IPS DF 19.7 (cell line): ENCODE measurements around the gene EIF3K.
"Not testable (repeated sequence)": the region's sequence is repeated elsewhere in the genome, so short reads cannot be mapped to it uniquely, and the experiment has no call there.

Experiments
- DNase-seq: peaks from one replicate; pipeline ENCODE4 v3.0.0-alpha.2; 2013; ENCODE audit warnings: low read depth, low spot score

The EIF3K gene, protein sequence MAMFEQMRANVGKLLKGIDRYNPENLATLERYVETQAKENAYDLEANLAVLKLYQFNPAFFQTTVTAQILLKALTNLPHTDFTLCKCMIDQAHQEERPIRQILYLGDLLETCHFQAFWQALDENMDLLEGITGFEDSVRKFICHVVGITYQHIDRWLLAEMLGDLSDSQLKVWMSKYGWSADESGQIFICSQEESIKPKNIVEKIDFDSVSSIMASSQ

DNA sequence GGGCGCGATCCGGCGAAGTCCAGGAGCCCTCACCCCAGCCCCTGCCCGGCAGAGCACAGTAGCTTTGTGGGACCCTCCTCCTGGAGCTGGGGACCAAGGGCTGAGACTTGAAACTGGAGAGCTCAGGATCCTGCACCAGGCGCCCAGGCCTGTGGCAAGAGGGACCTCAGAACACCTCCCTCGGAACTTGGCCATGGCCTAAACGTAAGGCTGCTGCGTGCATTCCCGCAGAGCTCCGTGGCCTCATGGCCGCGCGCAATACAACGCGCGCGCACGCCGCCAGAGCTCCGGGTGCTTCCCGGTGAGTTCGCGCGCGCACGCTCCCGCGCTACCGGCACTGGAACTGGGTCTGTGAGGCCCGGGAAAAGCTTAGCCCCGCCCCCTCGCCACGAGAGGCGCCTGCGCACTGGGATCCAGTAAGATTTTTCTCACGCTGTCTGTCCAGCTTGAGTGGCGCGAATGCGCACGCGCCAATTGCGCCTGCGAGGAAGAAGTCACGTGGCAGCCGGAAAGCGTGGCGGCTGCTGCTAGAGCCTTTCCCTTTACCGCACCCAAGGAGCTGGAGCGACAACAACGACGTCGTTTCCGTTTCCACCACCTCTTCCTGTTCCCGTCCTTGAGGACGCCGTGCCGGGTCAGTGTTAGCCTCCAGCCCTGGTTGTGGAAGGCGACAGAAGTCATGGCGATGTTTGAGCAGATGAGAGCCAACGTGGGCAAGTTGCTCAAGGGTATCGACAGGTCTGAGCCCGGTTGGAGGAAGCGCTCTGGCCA is at the start of gene EIF3K:
Gene EIF3K, plus strand, starts transcription at position 599 of the 771 bp plus-strand sequence. Its CDS starts 81 bp downstream, at position 680.
- peak; percentile 93 for DNase-seq

- no peak for DNase-seq
Observed at GRCh38 chr19:38569368-38569983, 49.5 kb upstream of the EIF3K start.

DNA sequence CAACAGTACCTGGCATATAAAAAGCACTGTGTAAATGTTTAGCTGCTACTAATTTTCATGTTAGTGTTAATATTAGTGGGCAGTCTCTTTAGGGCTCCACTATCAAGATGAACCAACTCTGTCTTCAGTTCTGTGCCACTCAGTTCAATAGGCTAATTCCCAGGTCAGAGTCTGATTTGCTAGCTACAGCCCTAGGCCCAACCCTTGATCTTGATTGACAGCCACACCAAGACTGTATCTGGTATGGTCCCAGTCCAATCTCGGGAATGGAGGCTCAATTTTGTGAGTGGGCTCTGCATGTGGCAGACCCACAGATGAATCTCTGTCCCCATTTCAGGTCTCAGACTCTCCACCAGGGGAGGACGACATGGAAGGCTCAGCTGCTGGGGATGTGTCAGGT is 47.3 kb upstream of the EIF3K start:
- DNase-seq: no peak

DNA sequence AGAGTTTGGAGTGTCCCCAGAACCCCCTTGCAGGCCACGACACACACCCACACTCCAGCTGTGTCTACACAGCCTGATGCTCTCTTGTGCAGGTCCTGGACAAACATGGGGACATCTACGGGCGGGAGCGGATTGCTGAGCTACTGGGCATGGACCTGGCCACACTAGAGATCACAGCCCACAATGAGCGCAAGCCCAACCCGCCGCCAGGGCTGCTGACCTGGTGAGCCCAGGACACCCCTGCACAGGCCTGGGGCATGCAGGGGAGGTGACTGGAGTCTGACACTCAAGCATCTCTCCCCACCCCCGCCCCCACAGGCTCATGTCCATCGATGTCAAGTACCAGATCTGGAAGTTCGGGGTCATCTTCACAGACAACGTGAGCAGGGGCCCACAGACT is 41.2 kb upstream of the EIF3K start:
- DNase-seq: no peak

GRCh38 chr19:38579304-38579703 is 39.7 kb upstream of the EIF3K start:
- not testable (repeated sequence) for DNase-seq

- DNase-seq: no peak
Observed at GRCh38 chr19:38580080-38580479, 38.9 kb upstream of the EIF3K start.

GRCh38 chr19:38583219-38583984 is 35.6 kb upstream of the EIF3K start:
- no peak for DNase-seq

DNA sequence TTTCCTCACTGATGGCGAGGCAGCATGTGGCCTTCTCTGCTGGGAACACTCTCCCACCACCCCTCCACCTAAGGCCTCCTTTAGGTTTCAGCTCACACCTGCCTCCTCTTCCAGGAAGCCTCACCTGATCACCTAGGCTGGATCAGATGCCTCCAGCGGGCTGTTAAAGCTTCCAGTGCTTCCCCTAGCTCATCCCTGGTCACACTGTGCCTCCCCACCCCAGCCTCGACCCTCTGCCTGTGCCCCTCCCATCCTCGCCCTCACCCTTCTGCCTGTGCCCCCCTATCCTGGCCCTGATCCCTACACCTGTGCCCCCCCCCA is 35.0 kb upstream of the EIF3K start:
- DNase-seq: no peak

DNA sequence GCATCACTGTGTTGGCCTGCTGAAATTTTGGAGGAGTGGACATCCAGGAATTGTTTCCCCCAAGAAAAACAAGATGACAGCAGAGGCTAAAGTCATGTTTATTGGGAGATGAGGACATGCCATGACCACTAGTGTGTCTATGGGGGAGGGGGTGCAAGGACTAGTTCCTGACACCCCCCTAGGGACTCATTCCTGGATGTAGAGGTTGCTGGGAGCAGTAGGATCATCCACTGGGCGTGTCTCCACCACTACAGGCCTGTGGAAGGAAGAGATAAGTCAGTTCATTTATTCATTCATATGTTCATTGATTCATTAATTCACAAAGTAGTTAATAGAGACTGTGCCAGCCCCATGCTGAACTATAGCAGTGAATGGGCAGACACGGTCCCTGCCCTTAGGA is 31.4 kb upstream of the EIF3K start:
- DNase-seq: no peak

DNA sequence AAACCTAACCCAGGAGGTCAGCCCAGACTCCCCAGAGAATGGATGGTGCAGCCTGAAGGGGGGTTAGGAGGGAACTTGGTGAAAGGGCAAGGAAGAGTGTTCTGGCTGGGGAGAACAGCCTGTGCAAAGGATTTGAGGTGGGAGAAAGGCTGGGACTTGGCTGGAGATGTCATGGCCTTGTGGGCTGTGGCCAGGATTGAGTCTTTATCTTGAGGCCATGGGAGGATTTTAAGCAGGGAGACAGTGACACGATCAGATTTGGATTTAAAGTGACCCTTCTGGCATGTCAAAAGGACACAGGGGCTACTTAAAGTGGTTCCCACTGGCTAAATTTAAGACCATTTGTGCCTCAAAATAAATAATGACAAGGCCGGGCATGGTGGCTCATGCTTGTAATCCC is 30.9 kb upstream of the EIF3K start:
- DNase-seq: no peak

DNA sequence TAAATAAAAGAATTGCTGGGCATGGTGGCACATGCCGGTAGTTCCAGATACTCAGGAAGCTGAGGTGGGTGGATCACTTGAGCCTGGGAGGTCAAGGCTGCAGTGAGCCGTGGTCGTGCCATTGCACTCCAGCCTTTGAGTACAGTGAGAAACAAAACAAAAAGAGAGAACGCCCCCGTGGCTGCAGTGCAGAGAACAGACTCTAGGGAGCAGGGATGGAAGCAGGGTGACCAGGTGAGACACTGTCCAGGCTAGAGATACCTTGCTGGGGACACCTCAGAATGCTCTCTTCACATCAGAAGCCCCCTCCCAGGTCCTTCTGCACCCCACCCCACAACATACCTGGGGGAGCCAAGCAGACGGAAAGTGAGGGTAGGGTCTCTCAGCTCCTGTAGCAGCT is 26.0 kb upstream of the EIF3K start:
- no peak for DNase-seq

- peak; percentile 76 for DNase-seq
Observed at GRCh38 chr19:38596057-38596981, 22.7 kb upstream of the EIF3K start.

DNA sequence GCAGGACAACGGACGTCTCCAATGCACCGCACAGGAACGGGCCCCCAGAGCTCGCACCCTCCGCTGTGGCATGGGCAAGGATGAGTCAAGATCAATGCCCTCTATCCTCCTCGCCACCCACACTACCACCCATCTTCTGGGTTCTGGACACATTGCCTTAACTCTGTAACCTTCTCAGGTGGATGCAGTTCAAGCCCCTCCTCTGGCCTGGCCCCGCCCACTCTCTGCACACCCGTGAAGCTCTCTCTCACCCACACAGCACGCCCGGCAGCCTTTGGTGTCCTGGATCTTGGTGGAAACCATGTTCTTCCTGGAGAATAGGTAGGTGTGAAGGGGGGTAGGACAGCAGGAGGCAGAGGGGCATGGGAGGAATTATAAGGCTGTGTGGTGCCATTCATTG is 21.9 kb upstream of the EIF3K start:
- no peak for DNase-seq

GRCh38 chr19:38599722-38600121 is 19.3 kb upstream of the EIF3K start:
- DNase-seq: no peak

GRCh38 chr19:38602856-38603255 is 16.1 kb upstream of the EIF3K start:
- DNase-seq: not testable (repeated sequence)

- no peak for DNase-seq
Observed at GRCh38 chr19:38606131-38606530, 12.9 kb upstream of the EIF3K start.

DNA sequence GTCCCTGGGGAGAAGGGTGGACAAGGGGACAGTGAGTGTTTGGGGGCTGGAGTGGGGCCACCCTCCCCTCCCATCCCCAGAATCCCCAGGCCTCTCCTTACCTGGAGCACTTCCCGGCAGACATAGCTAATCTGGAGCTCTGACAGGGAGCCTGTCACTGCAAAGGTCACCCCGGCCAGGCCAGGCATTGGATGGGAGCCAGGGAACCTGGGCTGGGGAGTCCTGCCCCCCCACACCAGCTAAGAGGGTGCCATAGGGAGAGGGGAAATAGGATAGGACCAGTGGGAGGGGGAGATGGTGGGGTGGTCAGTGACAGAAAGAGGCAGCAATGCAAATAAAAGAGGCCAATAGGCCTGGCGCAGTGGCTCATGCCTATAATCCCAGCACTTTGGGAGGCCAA is 4.7 kb upstream of the EIF3K start:
- DNase-seq: no peak

DNA sequence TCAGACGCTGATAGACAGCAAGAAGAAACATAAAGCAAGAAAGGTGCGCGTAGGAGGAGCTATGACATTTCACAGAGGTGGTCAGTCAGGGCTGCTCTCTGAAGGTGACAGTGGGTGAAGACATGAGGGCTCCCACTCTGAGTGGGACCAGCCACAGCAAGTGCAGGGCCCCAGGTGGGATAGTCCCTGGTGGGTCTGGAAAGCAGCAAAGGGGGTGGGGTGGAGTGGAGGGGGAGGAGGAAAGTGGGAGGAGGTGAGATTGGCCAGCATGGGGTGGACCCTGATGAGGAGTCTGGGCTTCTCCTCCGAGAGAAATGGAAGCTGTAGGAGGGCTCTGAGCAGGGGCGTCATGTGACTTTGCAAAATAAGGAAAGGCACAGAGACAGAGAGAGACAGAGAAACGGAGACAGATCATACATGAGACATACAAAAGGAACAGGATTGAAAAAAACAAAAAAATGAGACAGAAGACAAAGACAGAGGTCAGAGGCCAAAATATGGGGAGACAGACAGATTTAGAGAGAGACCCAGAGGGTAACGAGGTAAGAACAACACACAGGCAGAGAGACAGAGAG is 3.9 kb upstream of the EIF3K start:
- DNase-seq: no peak

DNA sequence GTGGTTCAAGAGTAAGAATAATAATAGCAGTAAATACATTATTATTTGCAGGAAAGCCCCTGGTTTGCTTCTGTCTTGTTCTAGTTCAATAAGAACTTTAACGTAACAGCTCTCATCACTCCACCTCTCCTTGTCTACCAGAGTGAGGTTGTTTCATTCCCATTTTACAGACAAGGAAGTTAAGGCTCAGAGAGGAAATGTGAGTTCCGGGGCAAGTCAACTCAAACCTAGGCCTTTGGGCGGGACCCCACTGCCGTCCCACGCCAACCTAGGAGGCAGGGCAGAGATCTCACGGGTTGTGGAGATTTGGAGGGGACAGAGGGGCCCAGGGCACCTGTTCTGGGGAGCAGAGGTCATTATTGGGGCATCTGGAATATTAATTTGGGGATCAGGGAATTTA is 2.7 kb upstream of the EIF3K start:
- DNase-seq: no peak

GRCh38 chr19:38617283-38617763 is 1.7 kb upstream of the EIF3K start:
- no peak for DNase-seq
